ENCODE data around the gene TMEM39A. TPM values are rescaled to one million over a fixed set of nuclear protein-coding genes. Genes with fewer than 3 reads are reported as not detected.
A peak's percentile ranks its signal among the peaks of the same experiment; 100 is the strongest.

TMEM39A gene, protein sequence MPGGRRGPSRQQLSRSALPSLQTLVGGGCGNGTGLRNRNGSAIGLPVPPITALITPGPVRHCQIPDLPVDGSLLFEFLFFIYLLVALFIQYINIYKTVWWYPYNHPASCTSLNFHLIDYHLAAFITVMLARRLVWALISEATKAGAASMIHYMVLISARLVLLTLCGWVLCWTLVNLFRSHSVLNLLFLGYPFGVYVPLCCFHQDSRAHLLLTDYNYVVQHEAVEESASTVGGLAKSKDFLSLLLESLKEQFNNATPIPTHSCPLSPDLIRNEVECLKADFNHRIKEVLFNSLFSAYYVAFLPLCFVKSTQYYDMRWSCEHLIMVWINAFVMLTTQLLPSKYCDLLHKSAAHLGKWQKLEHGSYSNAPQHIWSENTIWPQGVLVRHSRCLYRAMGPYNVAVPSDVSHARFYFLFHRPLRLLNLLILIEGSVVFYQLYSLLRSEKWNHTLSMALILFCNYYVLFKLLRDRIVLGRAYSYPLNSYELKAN
- total RNA-seq (10 to 100 TPM; 46.1 to 47.4 TPM), polyA plus RNA-seq (10 to 100 TPM in 1 of 2 donors, 1 to 10 TPM in 1; 9.2 to 18.6 TPM)

DNA sequence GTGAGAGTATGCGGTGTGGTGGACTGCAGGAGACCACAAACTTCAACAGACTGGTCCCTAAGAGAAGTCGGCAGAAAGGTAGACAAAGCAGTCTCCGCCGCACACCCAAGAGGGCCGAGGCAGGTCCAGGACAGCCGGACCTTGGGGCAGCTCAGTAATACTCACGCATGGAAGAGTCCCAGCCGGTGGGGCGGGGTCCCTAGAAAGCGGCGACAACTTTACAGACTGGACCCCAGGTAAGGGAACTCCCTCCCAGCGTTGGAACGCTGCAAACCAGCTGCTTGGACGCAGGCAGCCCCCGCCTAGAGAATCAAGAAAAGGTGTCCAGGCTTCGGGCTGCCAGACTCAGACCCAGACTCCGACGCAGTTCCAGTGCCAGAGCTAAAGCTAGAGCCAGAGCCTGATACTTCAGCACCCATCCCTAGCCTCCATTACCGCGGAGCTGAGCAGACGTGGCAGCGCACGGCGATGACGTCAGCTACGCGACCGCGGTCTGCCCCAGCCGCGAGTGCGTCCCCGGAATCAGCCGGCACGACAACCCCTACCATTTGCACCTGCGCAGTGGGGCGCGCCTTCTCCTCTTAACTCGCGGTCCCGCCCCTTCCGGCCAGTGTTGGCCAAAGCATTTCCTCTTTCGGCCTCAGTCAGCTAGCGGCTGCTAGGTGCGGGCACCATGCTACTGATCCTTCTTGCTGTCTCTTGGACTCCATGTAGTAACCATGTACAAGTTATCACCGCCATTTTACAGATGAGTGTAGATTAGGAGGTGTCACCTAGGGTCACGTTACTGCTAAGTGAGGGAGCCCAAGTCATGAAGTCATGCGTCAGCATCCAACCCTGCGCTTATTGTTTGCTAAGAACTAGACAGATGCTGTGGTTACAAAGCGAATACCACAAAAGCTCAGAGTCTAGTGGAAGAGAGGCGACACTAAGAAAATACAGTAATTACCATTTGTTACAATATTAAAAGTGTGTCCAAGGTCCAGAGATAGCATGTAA is at the start of gene TMEM39A:
TMEM39A (minus strand) TSS at position 445 of the 999 bp plus-strand sequence. CDS start 1,541 bp downstream, outside the sequence.
- DNase-seq: peak; percentile 98 to 99 (median 99)
- Histone ChIP-seq H3K9me3 (ENCODE audit: control insufficient read depth in 1 of 2, low read length in 2 of 2) (no peaks in the 10 kb centered on the region), H3K36me3 (ENCODE audit: insufficient read depth, low read length) (peaks cover 19% of the 10 kb centered on the region), H3K27me3 (ENCODE audit: insufficient read depth, low read length) (no peaks in the 10 kb centered on the region), H3K27ac (ENCODE audit: low read depth, low read length) (peak within 1 kb of the TSS; percentile 91), H3K4me3 (ENCODE audit: low read length in 2 of 2) (peak within 1 kb of the TSS; percentile 91 to 98), H3K4me1 (ENCODE audit: insufficient read depth, low read length) (peaks cover 33% of the 10 kb centered on the region)
- ChIA-PET POLR2A (ENCODE audit: partially characterized antibody) (interaction anchor here (0.8 to 11.5 kb wide), 19 partner anchors 9 to 886 kb away, joined by 3 to 204 read pairs (median 6); partner anchors contain the start of genes ARHGAP31, B4GALT4, COX17 and GSK3B), CTCF (ENCODE audit: partially characterized antibody) (interaction anchor here (1.1 to 2.9 kb wide), 8 partner anchors 18 to 244 kb away, joined by 3 to 8 read pairs (median 4); partner anchors contain the start of genes ARHGAP31, B4GALT4 and TIMMDC1)
- Mint-ChIP-seq H3K4me1 (peaks cover 24 to 58% (median 38%) of the 10 kb centered on the region in 4 donors), H3K9me3 (peaks cover 0 to 5% (median 0%) of the 10 kb centered on the region in 8 donors), H3K27ac (peak within 1 kb of the TSS; percentile 98 to 99 (median 99)), H3K27me3 (peaks cover 0 to 2% of the 10 kb centered on the region in 2 donors), H3K36me3 (peaks cover 16 to 43% of the 10 kb centered on the region in 2 donors), H3K4me3 (peak within 1 kb of the TSS; percentile 93 to 97 (median 95))
- intact Hi-C loops (cut with micrococcal nuclease): loop anchor here (1.0 to 10.0 kb wide), 9 partner anchors 35 to 1279 kb away; partner anchors contain the start of genes ARHGAP31, COX17, GSK3B and GTF2E1

DNA sequence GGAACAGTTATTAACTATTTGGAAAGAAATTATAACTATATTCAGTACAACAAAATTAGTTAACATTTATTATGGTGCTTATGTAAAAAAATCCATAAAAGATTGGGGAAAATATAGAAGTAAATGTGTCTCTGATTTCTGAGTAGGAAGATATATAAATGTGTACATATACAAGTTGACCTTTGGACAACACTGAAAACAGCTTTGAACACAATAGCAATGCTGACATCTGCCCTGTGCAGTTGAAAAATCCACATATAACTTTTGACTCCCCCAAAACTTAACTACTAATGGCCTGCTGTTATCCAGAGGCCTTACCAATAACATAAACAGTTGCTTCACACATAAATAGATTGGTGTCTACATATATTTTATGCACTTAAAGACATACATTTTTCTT is 47.3 kb upstream of the TMEM39A start:
- Mint-ChIP-seq H3K27ac (peak overlapping the region in 1 of 7 donors; percentile 19), H3K4me1 (peaks cover 20 to 28% (median 23%) of the 10 kb centered on the region in 4 donors), H3K36me3 (peaks cover 56 to 57% of the 10 kb centered on the region in 2 donors), H3K9me3 (no peaks in the 10 kb centered on the region), H3K4me3 (no peak overlapping the region), H3K27me3 (no peaks in the 10 kb centered on the region)
- intact Hi-C loops (cut with micrococcal nuclease): no loop called here
- CTCF ChIA-PET (ENCODE audit: partially characterized antibody): no interaction called here
- H3K27ac ChIP-seq (ENCODE audit: low read depth, low read length): no peak overlapping the region
- no peaks in the 10 kb centered on the region for H3K27me3 ChIP-seq (ENCODE audit: insufficient read depth, low read length)
- peaks cover 29% of the 10 kb centered on the region for H3K4me1 ChIP-seq (ENCODE audit: insufficient read depth, low read length)
- H3K4me3 ChIP-seq (ENCODE audit: low read length in 2 of 2): no peak overlapping the region
- peaks cover 33% of the 10 kb centered on the region for H3K36me3 ChIP-seq (ENCODE audit: insufficient read depth, low read length)
- no peak for DNase-seq
- H3K9me3 ChIP-seq (ENCODE audit: control insufficient read depth in 1 of 2, low read length in 2 of 2): no peaks in the 10 kb centered on the region
- POLR2A ChIA-PET (ENCODE audit: partially characterized antibody): no interaction called here

DNA sequence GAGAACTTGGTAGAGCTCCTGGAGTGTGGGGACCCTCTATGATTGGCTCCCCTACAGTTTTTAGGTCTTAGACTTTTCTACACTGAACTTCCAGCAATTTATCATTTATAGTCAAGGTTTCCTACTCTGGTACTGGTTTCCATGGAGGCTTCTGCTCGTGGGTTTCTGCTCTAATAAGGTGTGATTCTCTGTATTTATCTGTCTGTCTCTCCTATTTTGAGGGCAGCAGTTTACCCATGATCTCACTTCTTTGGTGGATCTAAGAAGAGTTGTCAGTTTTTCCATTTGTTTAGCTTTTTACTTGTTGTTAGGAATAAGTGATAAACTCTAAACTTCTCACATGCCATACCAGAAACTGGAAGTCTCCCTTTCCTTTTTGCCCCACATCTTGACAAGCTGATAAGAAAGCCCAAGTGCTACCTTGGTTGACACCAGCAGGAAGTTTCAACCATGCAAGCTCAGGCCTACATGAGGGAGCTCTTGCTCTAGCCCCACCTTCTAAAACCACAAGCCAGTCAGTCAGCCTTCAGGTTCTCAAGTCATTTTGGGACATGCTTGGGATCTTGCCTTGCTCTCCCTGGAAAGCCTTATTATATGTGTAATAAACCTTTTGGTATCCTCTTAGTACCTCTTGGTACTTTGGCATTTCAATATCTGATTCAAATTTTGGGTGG is 44.9 kb upstream of the TMEM39A start:
- peaks cover 26% of the 10 kb centered on the region for H3K36me3 ChIP-seq (ENCODE audit: insufficient read depth, low read length)
- intact Hi-C loops (cut with micrococcal nuclease): no loop called here
- H3K36me3 Mint-ChIP-seq: peaks cover 52 to 56% of the 10 kb centered on the region in 2 donors

GRCh38 chr3:119507404-119507803 is 44.0 kb upstream of the TMEM39A start:
- ChIA-PET CTCF (ENCODE audit: partially characterized antibody) (interaction anchor here (1.4 kb wide), 1 partner anchor 8 kb away, joined by 3 read pairs; no protein-coding TSS in a partner anchor), POLR2A (ENCODE audit: partially characterized antibody) (interaction anchor here (1.3 to 2.1 kb wide), 2 partner anchors 9 to 44 kb away, joined by 4 to 5 read pairs; partner anchors contain the start of genes TIMMDC1 and TMEM39A)
- Histone ChIP-seq H3K4me3 (ENCODE audit: low read length in 2 of 2) (no peak overlapping the region), H3K27ac (ENCODE audit: low read depth, low read length) (no peak overlapping the region), H3K36me3 (ENCODE audit: insufficient read depth, low read length) (peaks cover 27% of the 10 kb centered on the region), H3K4me1 (ENCODE audit: insufficient read depth, low read length) (peaks cover 29% of the 10 kb centered on the region), H3K9me3 (ENCODE audit: control insufficient read depth in 1 of 2, low read length in 2 of 2) (no peaks in the 10 kb centered on the region), H3K27me3 (ENCODE audit: insufficient read depth, low read length) (no peaks in the 10 kb centered on the region)
- H3K27ac Mint-ChIP-seq: peak overlapping the region in 5 of 7 donors; percentile 19 to 85 (median 49)
- H3K4me3 Mint-ChIP-seq: peak overlapping the region in 1 of 8 donors; percentile 81
- H3K27me3 Mint-ChIP-seq: no peaks in the 10 kb centered on the region
- no peaks in the 10 kb centered on the region for H3K9me3 Mint-ChIP-seq
- no peak for DNase-seq
- peaks cover 47 to 51% of the 10 kb centered on the region in 2 donors for H3K36me3 Mint-ChIP-seq
- intact Hi-C loops (cut with micrococcal nuclease): no loop called here
- H3K4me1 Mint-ChIP-seq: peaks cover 21 to 31% (median 26%) of the 10 kb centered on the region in 4 donors

More for the DNA sequence above, 44.9 kb upstream of the TMEM39A start:
- Mint-ChIP-seq H3K9me3 (no peaks in the 10 kb centered on the region), H3K4me3 (peak overlapping the region in 1 of 8 donors; percentile 60), H3K27me3 (no peaks in the 10 kb centered on the region), H3K27ac (peak overlapping the region in 4 of 7 donors; percentile 24 to 80 (median 52)), H3K4me1 (peaks cover 21 to 31% (median 27%) of the 10 kb centered on the region in 4 donors)
- Histone ChIP-seq H3K4me1 (ENCODE audit: insufficient read depth, low read length) (peaks cover 29% of the 10 kb centered on the region), H3K4me3 (ENCODE audit: low read length in 2 of 2) (no peak overlapping the region), H3K27me3 (ENCODE audit: insufficient read depth, low read length) (no peaks in the 10 kb centered on the region), H3K9me3 (ENCODE audit: control insufficient read depth in 1 of 2, low read length in 2 of 2) (no peaks in the 10 kb centered on the region), H3K27ac (ENCODE audit: low read depth, low read length) (no peak overlapping the region)
- DNase-seq: no peak
- ChIA-PET POLR2A (ENCODE audit: partially characterized antibody) (interaction anchor here (1.2 to 2.1 kb wide), 2 partner anchors 10 to 45 kb away, joined by 5 to 10 read pairs; partner anchors contain the start of genes TIMMDC1 and TMEM39A), CTCF (ENCODE audit: partially characterized antibody) (interaction anchor here (1.4 kb wide), 1 partner anchor 9 kb away, joined by 3 read pairs; no protein-coding TSS in a partner anchor)

GRCh38 chr3:119506631-119507030 is 43.2 kb upstream of the TMEM39A start:
- ChIA-PET POLR2A (ENCODE audit: partially characterized antibody) (interaction anchor here (1.3 to 2.1 kb wide), 2 partner anchors 8 to 43 kb away, joined by 4 to 5 read pairs; partner anchors contain the start of genes TIMMDC1 and TMEM39A), CTCF (ENCODE audit: partially characterized antibody) (no interaction called here)
- H3K27me3 ChIP-seq (ENCODE audit: insufficient read depth, low read length): no peaks in the 10 kb centered on the region
- peak overlapping the region; percentile 19 to 85 (median 76) for H3K27ac Mint-ChIP-seq
- H3K9me3 ChIP-seq (ENCODE audit: control insufficient read depth in 1 of 2, low read length in 2 of 2): no peaks in the 10 kb centered on the region
- H3K36me3 ChIP-seq (ENCODE audit: insufficient read depth, low read length): peaks cover 27% of the 10 kb centered on the region
- H3K27me3 Mint-ChIP-seq: no peaks in the 10 kb centered on the region
- H3K4me3 Mint-ChIP-seq: peak overlapping the region; percentile 56 to 81 (median 70)
- H3K9me3 Mint-ChIP-seq: no peaks in the 10 kb centered on the region
- H3K4me1 ChIP-seq (ENCODE audit: insufficient read depth, low read length): peaks cover 29% of the 10 kb centered on the region
- no peak overlapping the region for H3K27ac ChIP-seq (ENCODE audit: low read depth, low read length)
- intact Hi-C loops (cut with micrococcal nuclease): no loop called here
- H3K4me3 ChIP-seq (ENCODE audit: low read length in 2 of 2): no peak overlapping the region
- DNase-seq: no peak
- H3K4me1 Mint-ChIP-seq: peaks cover 22 to 33% (median 28%) of the 10 kb centered on the region in 4 donors
- H3K36me3 Mint-ChIP-seq: peaks cover 47 to 51% of the 10 kb centered on the region in 2 donors

GRCh38 chr3:119500901-119501300 is 37.5 kb upstream of the TMEM39A start:
- Mint-ChIP-seq H3K4me1 (peaks cover 16 to 47% (median 38%) of the 10 kb centered on the region in 4 donors), H3K36me3 (peaks cover 16 to 29% of the 10 kb centered on the region in 2 donors), H3K4me3 (peak overlapping the region in 4 of 8 donors; percentile 8 to 55 (median 27)), H3K9me3 (no peaks in the 10 kb centered on the region), H3K27me3 (no peaks in the 10 kb centered on the region), H3K27ac (peak overlapping the region in 3 of 7 donors; percentile 64 to 99 (median 74))
- no peaks in the 10 kb centered on the region for H3K27me3 ChIP-seq (ENCODE audit: insufficient read depth, low read length)
- intact Hi-C loops (cut with micrococcal nuclease): no loop called here
- no peak overlapping the region for H3K27ac ChIP-seq (ENCODE audit: low read depth, low read length)
- no peaks in the 10 kb centered on the region for H3K9me3 ChIP-seq (ENCODE audit: control insufficient read depth in 1 of 2, low read length in 2 of 2)
- H3K4me3 ChIP-seq (ENCODE audit: low read length in 2 of 2): no peak overlapping the region
- peaks cover 10% of the 10 kb centered on the region for H3K36me3 ChIP-seq (ENCODE audit: insufficient read depth, low read length)
- ChIA-PET POLR2A (ENCODE audit: partially characterized antibody) (interaction anchor here (6.2 kb wide), 1 partner anchor 35 kb away, joined by 204 read pairs; the partner anchor contains the start of genes POGLUT1 and TMEM39A), CTCF (ENCODE audit: partially characterized antibody) (interaction anchor here (1.1 to 1.5 kb wide), 2 partner anchors 30 to 196 kb away, joined by 3 to 4 read pairs; no protein-coding TSS in a partner anchor)
- DNase-seq: no peak
- peaks cover 31% of the 10 kb centered on the region for H3K4me1 ChIP-seq (ENCODE audit: insufficient read depth, low read length)
